ENCODE measurements around the gene NHLH1. TPM values are rescaled to one million over a fixed set of nuclear protein-coding genes. Genes with fewer than 3 reads are reported as not detected.

The NHLH1 gene
- total RNA-seq, 1 experiment from 2014 or later = 0.43 TPM

DNA sequence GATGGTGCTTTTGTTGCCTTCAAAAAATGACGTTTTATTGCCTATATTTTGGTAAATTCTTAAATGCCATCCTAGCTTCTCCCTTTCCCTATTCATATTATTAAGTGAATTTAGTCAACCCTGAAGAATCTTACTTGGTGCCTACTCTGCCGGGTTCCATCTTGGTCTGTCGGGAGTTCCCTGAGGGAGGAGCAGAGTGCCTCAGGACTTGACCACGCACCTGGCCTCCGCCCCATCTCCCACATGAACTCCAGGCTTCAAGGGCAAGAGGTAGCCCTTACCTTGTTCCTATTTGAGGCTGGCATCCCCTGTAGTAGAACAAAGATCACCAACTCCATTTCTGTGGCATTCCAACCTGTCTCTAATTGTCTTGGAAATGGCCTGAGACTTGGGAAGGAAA is 55.0 kb downstream of the NHLH1 start:
- CTCF ChIA-PET = no interaction called here
- intact Hi-C loops (cut with micrococcal nuclease; ENCODE audit: unreplicated experiment) = no loop called here

More for the DNA sequence above, 55.0 kb downstream of the NHLH1 start:
- POLR2A ChIA-PET (ENCODE audit: low non-redundant PET) = no interaction called here
- Histone ChIP-seq H3K9me3 (ENCODE audit: low read depth, low read length, poor library complexity, severe bottlenecking) (no peaks in the 10 kb centered on the region), H3K36me3 (ENCODE audit: insufficient read depth, low read length, poor library complexity, severe bottlenecking) (peaks cover 3% of the 10 kb centered on the region), H3K27ac (ENCODE audit: low read depth, low read length, poor library complexity, severe bottlenecking) (no peak overlapping the region), H3K27me3 (replicated peaks; ENCODE audit: insufficient read depth, low read depth, low read length, poor library complexity) (no peaks in the 10 kb centered on the region), H3K4me3 (ENCODE audit: low read depth, low read length, poor library complexity, severe bottlenecking) (no peak overlapping the region), H3K4me1 (ENCODE audit: insufficient read depth, low read length, poor library complexity, severe bottlenecking) (no peaks in the 10 kb centered on the region)
- BruUV-seq (replicated peaks) = no TSS peak
- DNase-seq (ENCODE audit: low spot score) = no peak
- TF ChIP-seq, protein P1, sequence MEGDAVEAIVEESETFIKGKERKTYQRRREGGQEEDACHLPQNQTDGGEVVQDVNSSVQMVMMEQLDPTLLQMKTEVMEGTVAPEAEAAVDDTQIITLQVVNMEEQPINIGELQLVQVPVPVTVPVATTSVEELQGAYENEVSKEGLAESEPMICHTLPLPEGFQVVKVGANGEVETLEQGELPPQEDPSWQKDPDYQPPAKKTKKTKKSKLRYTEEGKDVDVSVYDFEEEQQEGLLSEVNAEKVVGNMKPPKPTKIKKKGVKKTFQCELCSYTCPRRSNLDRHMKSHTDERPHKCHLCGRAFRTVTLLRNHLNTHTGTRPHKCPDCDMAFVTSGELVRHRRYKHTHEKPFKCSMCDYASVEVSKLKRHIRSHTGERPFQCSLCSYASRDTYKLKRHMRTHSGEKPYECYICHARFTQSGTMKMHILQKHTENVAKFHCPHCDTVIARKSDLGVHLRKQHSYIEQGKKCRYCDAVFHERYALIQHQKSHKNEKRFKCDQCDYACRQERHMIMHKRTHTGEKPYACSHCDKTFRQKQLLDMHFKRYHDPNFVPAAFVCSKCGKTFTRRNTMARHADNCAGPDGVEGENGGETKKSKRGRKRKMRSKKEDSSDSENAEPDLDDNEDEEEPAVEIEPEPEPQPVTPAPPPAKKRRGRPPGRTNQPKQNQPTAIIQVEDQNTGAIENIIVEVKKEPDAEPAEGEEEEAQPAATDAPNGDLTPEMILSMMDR (conservative IDR thresholded peaks at IDR 0.05; ENCODE audit: low read depth, low read length) = no peak

Other genes with a start within 250 kb of the NHLH1 start
- not detected in 2 replicates for gene ATP1A4, start 215.5 kb upstream of the NHLH1 start, total RNA-seq (2021)
- not detected in 2 replicates for gene CASQ1, start 176.5 kb upstream of the NHLH1 start, total RNA-seq (2021)
- 69.6 and 87.7 TPM in 2 replicates for gene PEA15, start 161.7 kb upstream of the NHLH1 start, total RNA-seq (2021)
- 108 and 115 TPM in 2 replicates for gene DCAF8, start 104.5 kb upstream of the NHLH1 start, total RNA-seq (2021)
- gene PEX19, start 81.9 kb upstream of the NHLH1 start, total RNA-seq (2021) = 67.0 and 69.1 TPM in 2 replicates
- 134 and 166 TPM in 2 replicates for gene COPA, start 23.8 kb upstream of the NHLH1 start, total RNA-seq (2021)
- 58.0 and 64.6 TPM in 2 replicates for gene NCSTN, start 23.7 kb upstream of the NHLH1 start, total RNA-seq (2021)
- gene VANGL2, start 33.5 kb downstream of the NHLH1 start, total RNA-seq (2021) = 20.9 and 22.7 TPM in 2 replicates
- not detected in 2 replicates for gene SLAMF6, start 156.2 kb downstream of the NHLH1 start, total RNA-seq (2021)
- not detected in 2 replicates for gene CD84, start 212.4 kb downstream of the NHLH1 start, total RNA-seq (2021)